ENCODE measurements around the gene DFFB.

- no peak for TF ChIP-seq ZBTB4 (CRISPR knock-in tag; IDR thresholded peaks at IDR 0.05; ENCODE audit: borderline replicate concordance)
- no peak for TF ChIP-seq CC2D1A (CRISPR knock-in tag; IDR thresholded peaks at IDR 0.05)
- no peak for TF ChIP-seq KDM1A (CRISPR knock-in tag; IDR thresholded peaks at IDR 0.05)
Measured at GRCh38 chr1:3892748-3893147, 35.5 kb downstream of the DFFB start.

Data from HepG2 (cell line).